Activated naive CD8-positive, alpha-beta T cell (primary cell): ENCODE data around the gene OCA2.

Experiments
- H3K27ac Mint-ChIP-seq: one replicate; pipeline ENCODE4 v1.8.0; 2021; ENCODE audit warnings: mixed read lengths
- H3K27me3 Mint-ChIP-seq: one replicate; pipeline ENCODE4 v1.8.0; 2021; ENCODE audit warnings: mixed read lengths
- H3K36me3 Mint-ChIP-seq: one replicate; pipeline ENCODE4 v1.8.0; 2021; ENCODE audit warnings: mixed read lengths
- H3K4me1 Mint-ChIP-seq: one replicate; pipeline ENCODE4 v1.8.0; 2021; ENCODE audit warnings: low read depth, mixed read lengths
- H3K4me3 Mint-ChIP-seq: one replicate; pipeline ENCODE4 v1.8.0; 2021; ENCODE audit warnings: mild to moderate bottlenecking, mixed read lengths
- H3K9me3 Mint-ChIP-seq: one replicate; pipeline ENCODE4 v1.8.0; 2021; ENCODE audit warnings: low read depth, mixed read lengths

Gene OCA2

GRCh38 chr15:27706300-27706699 is 392.8 kb downstream of the OCA2 start:
- Mint-ChIP-seq H3K27me3 (peaks cover 4% of the 10 kb centered on the region), H3K36me3 (no peaks in the 10 kb centered on the region), H3K27ac (no peak overlapping the region), H3K4me3 (no peak overlapping the region), H3K9me3 (peaks cover 28% of the 10 kb centered on the region), H3K4me1 (no peaks in the 10 kb centered on the region)

GRCh38 chr15:27705056-27705455 is 394.1 kb downstream of the OCA2 start:
- no peaks in the 10 kb centered on the region for H3K4me1 Mint-ChIP-seq
- peaks cover 21% of the 10 kb centered on the region for H3K9me3 Mint-ChIP-seq
- no peaks in the 10 kb centered on the region for H3K36me3 Mint-ChIP-seq
- no peak overlapping the region for H3K4me3 Mint-ChIP-seq
- H3K27me3 Mint-ChIP-seq: no peaks in the 10 kb centered on the region
- H3K27ac Mint-ChIP-seq: no peak overlapping the region
